Transverse colon (tissue), 4 donors: Measurements from ENCODE around the gene SGCE.

Experiments used
- CTCF ChIP-seq, 5 experiments: fragments of 200-600 bp in 3 of 5; fragments of 450-650 bp in 2 of 5; sonication (generic) in 3 of 5; IDR thresholded peaks; 1 replicate in 2 of 5; 2 replicates in 3 of 5; pipeline ENCODE4 v1.5.1; 2016 to 2017; ENCODE audit warnings: antibody characterized with exemption in 5 of 5, inconsistent platforms in 3 of 5, mild to moderate bottlenecking in 2 of 5, moderate library complexity in 1 of 5
- POLR2AphosphoS5 ChIP-seq, 3 donors: sonication (generic); formaldehyde crosslinking; IDR thresholded peaks; one replicate each; pipeline ENCODE4 v1.6.1; 2016; ENCODE audit warnings: antibody characterized with exemption in 3 of 3

- TF ChIP-seq POLR2AphosphoS5 (IDR thresholded peaks at IDR 0.05) (no peak), CTCF (IDR thresholded peaks at IDR 0.05) (no peak)
Observed at GRCh38 chr7:94612253-94612652, 43.7 kb downstream of the SGCE start.
